ENCODE measurements around the gene RIPK1. TPM values are rescaled to one million over a fixed set of nuclear protein-coding genes. Genes with fewer than 3 reads are reported as not detected.
"Not testable (repeated sequence)": the region's sequence is repeated elsewhere in the genome, so short reads cannot be mapped to it uniquely, and the experiment has no call there.

Gene RIPK1
- total RNA-seq, 1 donor from 2014 or later = 26.3 TPM

DNA sequence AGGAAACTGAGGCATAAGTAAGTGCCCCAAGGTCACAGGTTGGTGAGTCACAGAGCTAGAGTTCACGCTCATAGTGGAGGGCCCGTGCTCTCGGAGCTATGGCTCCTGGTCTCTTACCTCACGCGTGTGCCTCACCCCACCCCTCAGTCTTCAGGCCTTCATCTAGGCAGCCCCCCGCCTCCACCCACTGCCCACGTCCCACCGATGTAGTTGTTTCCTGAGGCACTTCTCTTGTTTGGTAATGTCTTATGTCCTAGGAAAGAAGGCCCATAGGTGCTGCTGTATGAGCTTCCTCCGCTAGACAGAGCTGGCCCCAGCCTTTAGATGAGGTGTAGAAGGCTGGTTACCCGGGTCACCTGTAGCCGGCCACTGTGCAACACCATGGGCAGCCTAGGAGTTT lies 5.1 kb downstream of the RIPK1 start:
- Histone ChIP-seq H3K4me3 (no peak overlapping the region), H3K36me3 (peaks cover 34% of the 10 kb centered on the region), H3K27ac (no peak overlapping the region), H3K9me3 (no peaks in the 10 kb centered on the region), H3K27me3 (ENCODE audit: low read depth) (no peaks in the 10 kb centered on the region), H3K4me1 (peaks cover 53% of the 10 kb centered on the region)
- intact Hi-C loops (cut with DNase I) = no loop called here
- no peak for ATAC-seq
- DNase-seq = no peak
- TF ChIP-seq, protein P1, sequence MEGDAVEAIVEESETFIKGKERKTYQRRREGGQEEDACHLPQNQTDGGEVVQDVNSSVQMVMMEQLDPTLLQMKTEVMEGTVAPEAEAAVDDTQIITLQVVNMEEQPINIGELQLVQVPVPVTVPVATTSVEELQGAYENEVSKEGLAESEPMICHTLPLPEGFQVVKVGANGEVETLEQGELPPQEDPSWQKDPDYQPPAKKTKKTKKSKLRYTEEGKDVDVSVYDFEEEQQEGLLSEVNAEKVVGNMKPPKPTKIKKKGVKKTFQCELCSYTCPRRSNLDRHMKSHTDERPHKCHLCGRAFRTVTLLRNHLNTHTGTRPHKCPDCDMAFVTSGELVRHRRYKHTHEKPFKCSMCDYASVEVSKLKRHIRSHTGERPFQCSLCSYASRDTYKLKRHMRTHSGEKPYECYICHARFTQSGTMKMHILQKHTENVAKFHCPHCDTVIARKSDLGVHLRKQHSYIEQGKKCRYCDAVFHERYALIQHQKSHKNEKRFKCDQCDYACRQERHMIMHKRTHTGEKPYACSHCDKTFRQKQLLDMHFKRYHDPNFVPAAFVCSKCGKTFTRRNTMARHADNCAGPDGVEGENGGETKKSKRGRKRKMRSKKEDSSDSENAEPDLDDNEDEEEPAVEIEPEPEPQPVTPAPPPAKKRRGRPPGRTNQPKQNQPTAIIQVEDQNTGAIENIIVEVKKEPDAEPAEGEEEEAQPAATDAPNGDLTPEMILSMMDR (IDR thresholded peaks at IDR 0.05) = no peak

DNA sequence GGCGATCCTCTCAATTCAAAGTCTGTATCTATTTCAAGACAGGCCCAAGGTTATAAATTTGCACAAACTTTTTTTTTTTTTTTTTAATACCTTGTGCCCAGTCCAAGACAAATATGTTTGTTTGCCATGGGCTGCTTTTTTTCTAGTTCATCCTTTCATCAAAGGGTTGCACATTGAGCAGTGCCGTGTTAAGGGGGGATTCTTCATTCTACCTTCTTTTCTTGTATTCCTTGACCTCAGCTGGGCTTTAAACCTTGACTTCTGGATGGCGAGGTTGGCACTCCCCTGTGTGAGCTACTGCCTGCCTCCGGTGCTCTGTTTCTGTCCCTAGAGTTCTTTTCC lies 7.4 kb downstream of the RIPK1 start:
- Histone ChIP-seq H3K9me3 (no peaks in the 10 kb centered on the region), H3K4me3 (no peak overlapping the region), H3K36me3 (peaks cover 57% of the 10 kb centered on the region), H3K4me1 (peaks cover 39% of the 10 kb centered on the region), H3K27ac (no peak overlapping the region), H3K27me3 (ENCODE audit: low read depth) (no peaks in the 10 kb centered on the region)
- intact Hi-C loops (cut with DNase I) = no loop called here
- ATAC-seq (no peak), DNase-seq (no peak)
- TF ChIP-seq, protein P1 (IDR thresholded peaks at IDR 0.05) = no peak

DNA sequence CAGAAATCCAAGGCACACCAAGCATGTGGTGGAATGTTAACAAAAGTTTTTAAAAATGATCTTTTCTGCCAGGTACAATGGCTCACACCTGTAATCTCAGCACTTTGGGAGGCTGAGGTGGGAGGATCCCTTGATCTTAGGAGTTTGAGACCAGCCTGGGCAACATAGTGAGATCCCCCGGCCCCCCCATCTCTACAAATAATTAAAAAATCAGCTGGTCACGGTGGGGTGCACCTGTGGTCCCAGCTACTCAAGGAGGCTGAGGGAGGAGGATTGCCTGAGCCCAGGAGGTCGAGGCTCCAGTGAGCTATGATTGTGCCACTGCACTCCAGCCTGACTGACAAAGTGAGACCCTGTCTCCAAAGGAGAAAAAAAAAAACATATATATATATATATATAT lies 8.0 kb downstream of the RIPK1 start:
- no peak for ATAC-seq
- Histone ChIP-seq H3K4me1 (peaks cover 33% of the 10 kb centered on the region), H3K4me3 (no peak overlapping the region), H3K27me3 (ENCODE audit: low read depth) (no peaks in the 10 kb centered on the region), H3K9me3 (no peaks in the 10 kb centered on the region), H3K36me3 (peaks cover 60% of the 10 kb centered on the region), H3K27ac (no peak overlapping the region)
- intact Hi-C loops (cut with DNase I) = no loop called here
- no peak for DNase-seq
- TF ChIP-seq, protein P1 (IDR thresholded peaks at IDR 0.05) = no peak

DNA sequence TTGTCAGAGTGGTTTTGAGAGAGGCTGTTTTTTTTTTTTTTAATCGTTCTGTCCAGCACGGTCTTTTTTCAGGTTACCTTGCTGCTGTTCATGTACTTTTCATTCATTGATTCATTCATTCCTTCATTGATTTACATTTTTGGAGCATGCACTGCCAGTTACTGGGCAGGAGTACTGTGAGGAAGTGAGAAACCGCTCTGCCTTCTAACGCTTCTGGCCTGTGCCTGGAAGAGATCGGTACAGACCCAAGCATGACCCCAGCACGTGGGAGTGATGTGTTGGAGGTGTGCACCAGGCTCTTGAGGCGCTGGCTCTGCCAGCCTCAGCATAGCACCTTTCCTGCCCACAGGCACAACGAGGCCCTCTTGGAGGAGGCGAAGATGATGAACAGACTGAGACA lies 9.1 kb downstream of the RIPK1 start:
- H3K9me3 ChIP-seq = no peaks in the 10 kb centered on the region
- no peak for ATAC-seq
- H3K4me3 ChIP-seq = no peak overlapping the region
- H3K27me3 ChIP-seq (ENCODE audit: low read depth) = no peaks in the 10 kb centered on the region
- TF ChIP-seq, protein P1 (IDR thresholded peaks at IDR 0.05) = no peak
- peaks cover 22% of the 10 kb centered on the region for H3K4me1 ChIP-seq
- DNase-seq = no peak
- H3K27ac ChIP-seq = no peak overlapping the region
- intact Hi-C loops (cut with DNase I) = no loop called here
- peaks cover 64% of the 10 kb centered on the region for H3K36me3 ChIP-seq

DNA sequence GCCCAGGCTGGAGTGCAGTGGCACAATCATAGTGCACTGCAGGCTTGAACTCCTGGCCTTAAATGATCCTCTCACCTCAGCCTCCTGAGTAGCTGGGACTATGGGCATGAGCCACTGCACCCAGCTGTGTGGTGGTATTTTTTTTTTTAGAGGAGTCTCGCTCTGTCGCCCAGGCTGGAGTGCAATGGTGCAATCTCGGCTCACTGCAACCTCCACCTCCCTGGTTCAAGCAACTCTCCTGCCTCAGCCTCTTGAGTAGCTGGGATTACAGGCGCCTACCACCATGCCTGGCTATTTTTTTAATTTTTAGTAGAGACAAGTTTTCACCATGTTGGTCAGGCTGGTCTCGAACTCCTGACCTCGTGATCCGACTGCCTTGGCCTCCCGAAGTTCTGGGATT lies 10.7 kb downstream of the RIPK1 start:
- H3K9me3 ChIP-seq; intact Hi-C loops (cut with DNase I); H3K4me3 ChIP-seq; H3K27ac ChIP-seq; DNase-seq; ATAC-seq; H3K27me3 ChIP-seq (ENCODE audit: low read depth): not testable (repeated sequence)
- Histone ChIP-seq H3K36me3 (peaks cover 78% of the 10 kb centered on the region), H3K4me1 (peaks cover 16% of the 10 kb centered on the region)

DNA sequence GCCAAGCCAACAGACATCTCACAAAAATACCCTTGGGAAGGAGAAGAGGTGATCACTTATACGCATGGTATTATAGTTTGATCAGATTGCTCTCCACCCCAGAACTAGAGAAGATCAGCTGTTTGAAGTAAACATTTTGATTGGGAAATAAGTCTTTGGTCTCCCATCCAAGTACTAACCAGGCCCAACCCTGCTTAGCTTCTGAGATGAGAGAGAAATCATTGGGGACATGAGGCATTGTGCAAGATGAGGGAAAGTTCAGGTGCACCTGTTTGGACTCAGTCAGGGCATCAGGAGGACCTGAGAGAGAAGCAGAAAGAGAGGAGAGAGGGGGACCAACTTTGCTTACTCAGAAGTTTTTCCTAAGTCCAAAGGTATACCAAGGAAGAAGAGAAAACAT lies 11.4 kb downstream of the RIPK1 start:
- H3K9me3 ChIP-seq = no peaks in the 10 kb centered on the region
- no peak for ATAC-seq
- no peak overlapping the region for H3K4me3 ChIP-seq
- peaks cover 16% of the 10 kb centered on the region for H3K4me1 ChIP-seq
- H3K27ac ChIP-seq = no peak overlapping the region
- no peak for DNase-seq
- intact Hi-C loops (cut with DNase I) = no loop called here
- TF ChIP-seq, protein P1 (IDR thresholded peaks at IDR 0.05) = no peak
- no peaks in the 10 kb centered on the region for H3K27me3 ChIP-seq (ENCODE audit: low read depth)
- H3K36me3 ChIP-seq = peaks cover 82% of the 10 kb centered on the region
